Stimulated activated CD8-positive, alpha-beta memory T cell treated with anti-CD3 and anti-CD28 coated beads, Interleukin-15, amount 100 ng/mL, for 24 hours (primary cell): Measurements from ENCODE around the gene GATB.

ENCODE experiments used
- DNase-seq: peaks from one replicate; pipeline ENCODE4 v3.0.0-alpha.2; 2020; ENCODE audit warnings: low read depth

Gene GATB

DNA sequence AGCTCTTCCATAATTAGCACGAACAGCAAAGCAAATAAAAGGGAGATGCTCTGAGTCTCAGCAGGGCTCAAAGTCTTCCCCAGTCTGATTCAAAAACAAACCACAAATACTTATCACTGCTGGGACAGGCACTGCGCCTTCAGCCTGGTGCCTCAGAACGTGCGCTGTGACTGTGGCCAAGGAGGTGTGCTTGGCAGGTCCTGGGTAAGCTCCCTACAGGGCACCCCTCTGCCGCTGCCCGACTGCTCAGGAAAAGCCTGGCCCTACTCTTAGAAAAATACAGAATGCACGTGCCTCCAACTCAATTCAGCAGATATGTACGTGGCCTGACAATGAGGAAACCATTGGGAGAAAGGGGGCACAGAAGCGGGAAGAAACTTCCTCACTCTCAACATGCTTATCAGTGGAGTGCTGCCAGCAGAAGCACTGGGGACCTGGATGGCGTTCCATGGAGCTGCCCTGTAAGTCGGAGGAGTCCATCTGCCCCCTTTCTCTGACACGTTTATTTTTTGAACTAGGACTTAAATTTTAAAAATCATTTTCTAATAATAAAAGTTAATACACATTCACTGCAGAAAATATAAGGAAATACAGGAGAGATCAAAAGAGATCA lies 86.8 kb downstream of the GATB start:
- no peak for DNase-seq

DNA sequence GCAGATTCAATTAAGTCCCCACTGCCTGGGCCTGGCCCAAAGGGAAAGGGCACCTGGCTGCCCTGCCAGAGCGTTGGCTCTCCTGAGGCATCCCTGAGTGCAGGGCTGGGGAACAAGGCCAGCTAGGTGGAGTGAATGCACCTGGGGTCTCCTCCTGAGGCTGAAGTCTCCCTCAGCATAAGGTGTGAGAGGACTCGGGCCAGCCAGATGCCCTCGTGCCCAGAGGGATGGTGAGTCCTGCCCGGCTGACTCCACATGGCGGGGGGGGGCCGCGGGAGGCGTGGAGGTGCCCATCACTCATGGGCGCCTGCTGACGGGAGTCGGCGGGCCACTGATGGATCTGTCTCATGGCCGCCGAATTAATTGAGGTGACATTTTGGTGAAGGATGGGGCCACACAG lies 87.8 kb downstream of the GATB start:
- no peak for DNase-seq

DNA sequence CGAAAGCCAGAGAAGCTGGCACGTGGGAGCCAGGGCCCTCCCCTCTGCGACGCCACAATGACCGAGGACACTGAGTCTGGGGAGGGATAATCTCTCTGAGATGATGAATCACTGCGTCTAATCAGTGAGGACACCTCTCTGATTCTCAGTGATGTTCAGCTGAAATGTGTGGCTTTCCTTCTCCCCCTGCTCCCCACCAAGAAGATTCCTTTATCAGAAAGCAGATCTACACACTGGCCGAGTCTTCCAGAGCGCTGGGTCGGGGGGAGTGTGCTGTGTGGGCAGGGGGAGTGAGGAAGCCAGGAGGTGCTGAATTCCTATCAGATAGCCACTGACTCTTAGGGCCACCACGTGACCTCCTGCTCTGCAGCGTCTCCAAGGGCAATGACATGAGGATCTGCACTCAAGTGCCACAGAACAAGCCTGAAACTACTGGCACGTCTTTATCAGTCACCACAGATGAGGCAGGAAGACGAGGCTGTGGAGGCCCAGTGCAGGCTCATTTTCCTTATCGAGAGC lies 89.2 kb downstream of the GATB start:
- no peak for DNase-seq

GRCh38 chr4:151670843-151671242 lies 90.0 kb downstream of the GATB start:
- DNase-seq, result no peak

DNA sequence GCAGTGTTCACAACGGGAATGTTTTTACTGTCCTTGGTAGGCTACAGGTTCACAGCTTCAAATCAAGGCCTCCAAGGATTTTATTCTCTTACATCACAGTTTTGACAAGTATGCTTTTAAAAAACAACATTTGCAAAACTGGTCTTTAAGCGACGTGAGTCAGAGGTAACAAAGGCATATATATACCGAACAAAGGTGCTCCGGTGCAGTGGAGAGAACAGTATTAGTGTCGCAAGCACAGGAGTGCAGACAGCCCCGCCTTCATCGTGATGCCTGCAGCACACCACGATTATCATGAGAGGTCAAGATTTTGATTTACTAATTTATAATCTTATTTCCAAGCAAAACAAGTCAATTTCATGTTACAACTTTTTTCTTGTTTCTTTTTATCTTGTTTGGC lies 90.8 kb downstream of the GATB start:
- no peak for DNase-seq

DNA sequence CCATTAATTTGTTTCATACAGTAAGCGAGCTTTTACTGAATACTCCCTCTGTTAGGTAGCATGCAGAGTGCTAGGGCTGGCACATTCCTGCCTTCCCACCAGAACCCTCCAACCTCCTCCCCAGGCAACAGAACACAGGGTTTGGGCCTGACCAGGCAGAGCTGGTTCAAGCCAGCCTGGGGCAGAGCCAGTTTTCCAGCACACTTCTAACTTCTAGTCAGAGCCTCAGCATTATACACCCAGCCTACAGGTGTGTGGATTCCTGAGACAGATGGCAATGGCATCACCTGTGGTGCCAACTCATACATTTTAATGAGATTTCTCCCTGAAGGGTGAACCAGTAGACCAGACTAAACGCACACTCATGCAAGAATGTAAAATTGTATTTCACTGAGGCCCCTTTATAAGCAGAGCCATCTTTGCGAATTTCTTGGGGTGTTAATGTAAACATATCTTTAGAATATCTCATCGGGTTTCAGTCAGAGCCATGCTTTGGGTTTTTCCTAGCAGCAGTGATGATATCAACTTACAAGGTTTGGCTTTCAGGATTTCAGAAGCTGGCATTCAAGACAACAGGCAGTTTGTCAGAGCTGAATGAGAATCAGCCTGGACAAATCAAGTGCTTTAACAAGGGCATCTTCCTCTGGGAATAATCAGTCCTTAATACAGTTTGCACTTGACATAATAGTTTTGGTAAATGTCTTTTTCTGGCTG lies 92.0 kb downstream of the GATB start:
- no peak for DNase-seq

GRCh38 chr4:151667666-151668065 lies 93.1 kb downstream of the GATB start:
- no peak for DNase-seq

DNA sequence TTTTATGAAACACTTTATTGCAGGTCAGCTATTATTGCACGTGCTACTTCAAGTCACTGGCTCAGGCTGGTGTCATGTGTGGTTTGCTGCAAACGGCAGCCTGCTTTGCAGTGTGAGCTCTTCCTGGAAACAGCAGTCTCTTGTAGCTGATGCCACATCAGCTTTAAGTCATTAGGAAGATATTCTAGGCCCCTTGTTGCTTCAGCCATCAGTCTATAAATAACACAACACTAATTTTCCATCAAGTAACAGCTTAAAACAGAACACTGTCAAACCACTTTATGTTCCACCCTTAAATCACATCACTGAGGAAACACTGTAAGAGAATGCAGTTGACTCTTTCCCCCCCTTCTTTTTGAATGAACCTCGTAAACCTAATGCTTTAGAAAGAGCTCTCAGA lies 93.8 kb downstream of the GATB start:
- no peak for DNase-seq

GRCh38 chr4:151666501-151666900 lies 94.3 kb downstream of the GATB start:
- no peak for DNase-seq

- DNase-seq, result no peak
These were observed 95.1 kb downstream of the GATB start for GRCh38 chr4:151665785-151666127.

- DNase-seq, result no peak
These were observed 95.6 kb downstream of the GATB start for GRCh38 chr4:151665022-151665784.

- DNase-seq, result no peak
These were observed 96.5 kb downstream of the GATB start for GRCh38 chr4:151664289-151664688.

DNA sequence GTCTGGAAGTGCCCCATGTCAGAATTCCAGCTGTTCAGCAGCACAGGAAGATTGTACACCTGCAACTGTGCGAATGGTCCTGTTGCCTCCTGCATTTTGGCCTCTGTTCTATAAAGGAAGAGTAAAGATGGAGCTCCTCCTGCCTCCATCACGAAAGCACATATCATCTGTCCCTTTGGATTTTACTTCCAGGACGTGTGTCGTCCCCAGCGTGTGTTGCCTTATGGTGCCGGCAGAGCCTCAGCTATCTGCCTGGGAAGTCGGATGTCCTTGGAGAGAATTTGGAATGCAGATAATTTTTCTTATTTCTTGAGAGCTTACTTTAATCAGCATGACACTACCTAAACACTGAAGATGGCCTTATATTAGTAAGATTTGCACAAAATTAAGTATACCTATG lies 97.7 kb downstream of the GATB start:
- DNase-seq, result no peak

DNA sequence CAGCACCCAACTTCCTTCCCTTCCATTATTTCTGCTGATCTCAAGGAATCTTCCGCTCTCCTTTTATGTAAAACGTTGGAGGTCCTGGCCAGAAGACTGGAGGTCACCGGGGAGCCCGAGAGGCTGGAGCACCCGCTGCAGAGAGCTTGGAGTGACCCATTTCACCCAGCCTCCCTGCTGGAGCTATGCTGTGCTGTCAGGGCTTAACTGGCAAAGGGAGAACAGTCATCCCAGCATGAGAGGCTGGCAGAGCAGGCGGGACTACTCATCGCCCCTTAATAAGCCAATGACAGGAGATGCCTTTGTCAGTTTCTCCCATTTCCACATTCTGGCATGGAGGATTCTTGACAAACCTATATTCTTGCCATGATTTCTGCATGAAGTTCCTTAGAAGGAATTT lies 98.9 kb downstream of the GATB start:
- DNase-seq, result no peak

GRCh38 chr4:151660676-151661075 lies 100.1 kb downstream of the GATB start:
- no peak for DNase-seq

GRCh38 chr4:151659601-151660364 lies 101.0 kb downstream of the GATB start:
- DNase-seq, result no peak

DNA sequence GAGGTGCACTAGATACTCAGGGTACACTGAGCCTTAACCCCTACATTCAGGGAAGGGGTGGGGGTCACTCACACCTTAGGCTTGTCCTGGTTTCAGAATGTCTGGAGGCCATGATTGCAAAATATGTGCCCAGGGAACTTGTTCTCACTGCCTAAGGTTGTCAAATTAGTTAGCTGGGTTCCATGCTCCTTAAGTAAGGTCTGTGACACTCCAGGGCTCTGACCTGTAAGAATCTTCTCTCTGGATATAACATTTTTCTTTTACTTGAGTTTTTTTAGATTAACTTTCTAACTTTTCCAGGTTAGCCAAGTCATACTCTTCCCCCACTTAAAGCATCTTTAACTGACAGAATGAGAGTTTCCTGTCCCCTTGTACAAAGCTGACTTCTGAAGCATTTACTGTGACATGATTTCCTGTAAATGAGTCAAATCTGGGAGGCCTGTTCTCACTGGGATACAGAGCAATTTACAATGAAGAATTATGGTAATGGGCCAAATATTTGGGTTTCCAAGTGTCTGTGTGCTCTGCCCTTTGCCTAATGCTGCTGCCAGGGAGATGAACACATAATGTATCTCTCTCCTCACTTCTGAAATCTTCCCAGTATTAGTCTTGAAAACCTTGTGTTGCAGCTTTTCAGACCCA lies 101.7 kb downstream of the GATB start:
- DNase-seq, result no peak

GRCh38 chr4:151657896-151658295 lies 102.9 kb downstream of the GATB start:
- no peak for DNase-seq

GRCh38 chr4:151656058-151656457 lies 104.7 kb downstream of the GATB start:
- no peak for DNase-seq

DNA sequence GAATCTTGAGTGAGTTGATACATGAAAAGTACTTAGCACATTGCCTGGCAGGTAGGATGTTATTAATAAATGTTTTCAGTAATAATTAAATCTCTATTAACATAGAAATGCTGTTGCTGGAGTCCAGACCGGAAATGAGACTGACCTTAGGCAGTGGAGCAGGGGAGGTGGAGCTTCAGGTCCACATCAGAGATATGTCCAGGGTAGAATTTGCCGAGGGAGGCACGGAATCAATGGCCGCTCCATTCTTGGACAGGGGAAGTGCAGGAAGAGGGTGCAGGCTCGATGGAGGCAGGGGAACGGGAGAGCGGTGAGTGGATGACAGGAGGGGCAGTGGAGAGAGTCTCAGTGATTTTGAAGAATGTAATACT lies 107.3 kb downstream of the GATB start:
- no peak for DNase-seq

GRCh38 chr4:151652841-151653547 lies 107.8 kb downstream of the GATB start:
- DNase-seq, result no peak
